T-helper 2 cell (primary cell): Measurements from ENCODE around the gene ZNF761.
A peak's percentile ranks its signal among the peaks of the same experiment; 100 is the strongest.
"Not testable (repeated sequence)": the region's sequence is repeated elsewhere in the genome, so short reads cannot be mapped to it uniquely, and the experiment has no call there.

Experiments used
- DNase-seq, 5 experiments: peaks; one replicate each; pipeline versions ENCODE4 v3.0.0 to v3.0.0-alpha.2; 2012 to 2022

ZNF761 gene

DNA sequence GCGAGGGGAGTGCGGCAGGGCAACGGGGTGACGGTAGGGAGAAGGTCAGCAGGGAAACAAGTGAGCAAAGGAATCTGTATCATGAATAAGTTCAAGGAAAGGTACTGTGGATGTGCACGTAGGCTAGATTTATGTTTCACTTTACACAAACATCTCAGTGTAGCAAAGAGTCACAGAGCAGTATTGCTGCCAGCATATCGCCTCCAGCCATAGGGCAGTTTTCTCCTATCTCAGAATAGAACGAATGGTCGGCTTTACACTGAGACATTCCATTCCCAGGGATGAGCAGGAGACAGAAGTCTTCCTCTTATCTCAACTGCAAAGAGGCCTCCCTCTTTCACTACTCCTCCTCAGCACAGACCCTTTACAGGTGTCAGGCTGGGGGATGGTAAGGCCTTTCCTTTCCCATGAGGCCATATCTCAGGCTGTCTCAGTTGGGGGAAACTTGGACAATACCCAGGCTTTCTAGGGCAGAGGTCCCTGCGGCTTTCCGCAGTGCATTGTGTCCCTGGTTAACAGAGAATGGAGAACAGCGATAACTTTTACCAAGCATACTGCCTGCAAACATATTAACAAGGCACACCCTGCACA lies 28.4 kb downstream of the ZNF761 start:
- not testable (repeated sequence) for DNase-seq

GRCh38 chr19:53461866-53462265 lies 30.1 kb downstream of the ZNF761 start:
- DNase-seq, result no peak

GRCh38 chr19:53462861-53463260 lies 31.1 kb downstream of the ZNF761 start:
- DNase-seq, result no peak

DNA sequence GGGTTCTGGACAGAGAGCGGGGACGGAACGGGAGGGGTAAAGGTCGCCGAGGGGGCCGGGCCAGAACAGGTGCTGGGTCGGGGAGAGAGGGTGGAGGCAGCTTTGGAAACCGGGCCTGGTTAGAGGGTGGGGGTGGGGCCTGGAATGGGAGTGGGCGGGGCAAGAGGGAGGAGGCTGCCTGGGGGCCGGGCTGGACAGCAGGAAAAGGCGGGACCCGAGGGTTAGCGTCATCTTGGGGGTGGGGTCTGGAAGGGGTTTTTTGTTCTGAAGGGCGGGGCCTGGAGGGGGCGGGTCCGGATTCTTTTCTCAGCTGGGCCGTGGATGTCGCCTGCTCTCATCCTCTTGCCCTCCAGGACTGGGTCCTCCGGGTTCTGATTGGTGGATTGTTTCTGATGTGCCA lies 31.5 kb downstream of the ZNF761 start:
- DNase-seq, result no peak

GRCh38 chr19:53466726-53467484 lies 35.1 kb downstream of the ZNF761 start:
- peak in 1 of 5 experiments; percentile 8 for DNase-seq

DNA sequence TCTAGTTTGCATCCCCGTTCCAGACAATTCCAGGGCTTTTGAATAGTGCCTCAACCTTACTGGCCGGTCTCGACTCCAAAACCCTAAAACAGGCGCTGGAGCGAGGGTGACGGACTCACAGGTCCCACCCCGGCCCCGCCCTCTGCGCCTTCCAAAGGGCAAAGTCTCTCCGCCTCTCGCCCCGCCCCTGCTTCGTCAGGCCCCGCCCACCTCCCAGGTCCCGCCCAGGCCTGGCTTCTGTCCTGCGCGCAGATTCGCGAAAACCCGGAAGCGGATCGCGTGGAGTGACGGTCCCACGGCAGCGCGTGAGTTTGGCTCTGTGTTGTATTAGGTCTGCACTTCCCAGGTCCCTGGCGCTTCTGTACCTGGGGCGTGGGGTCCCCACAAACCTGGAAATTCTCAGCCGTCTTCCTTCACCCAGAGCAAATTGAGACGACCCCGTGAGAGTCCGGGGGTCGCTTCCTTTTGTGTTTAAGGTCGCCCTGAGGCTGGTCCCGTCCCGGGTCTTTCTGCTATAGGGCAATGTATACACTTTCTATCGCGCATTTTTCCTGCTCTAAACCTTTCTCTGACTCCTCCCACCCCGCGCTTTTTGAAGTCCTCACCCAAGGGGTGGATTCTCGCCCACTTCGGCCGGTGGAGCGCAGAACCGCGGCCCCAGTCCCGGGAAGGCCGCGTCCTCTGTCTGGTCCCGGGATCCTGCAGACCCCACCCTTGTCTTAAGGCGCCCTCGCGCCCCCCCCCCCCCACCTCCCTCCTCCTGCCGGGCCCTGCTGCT lies 35.9 kb downstream of the ZNF761 start, which contains the start of gene ZNF813:
Gene ZNF813 (plus strand): TSS at position 249 of the 778 bp plus-strand sequence. CDS start 16,090 bp downstream, outside the sequence.
- peak; percentile 79 to 96 (median 93) for DNase-seq

- not testable (repeated sequence) for DNase-seq
These were observed 36.8 kb downstream of the ZNF761 start for GRCh38 chr19:53468628-53469027.

GRCh38 chr19:53471916-53472315 lies 40.1 kb downstream of the ZNF761 start:
- no peak for DNase-seq

GRCh38 chr19:53474832-53475231 lies 43.0 kb downstream of the ZNF761 start:
- DNase-seq, result not testable (repeated sequence)

DNA sequence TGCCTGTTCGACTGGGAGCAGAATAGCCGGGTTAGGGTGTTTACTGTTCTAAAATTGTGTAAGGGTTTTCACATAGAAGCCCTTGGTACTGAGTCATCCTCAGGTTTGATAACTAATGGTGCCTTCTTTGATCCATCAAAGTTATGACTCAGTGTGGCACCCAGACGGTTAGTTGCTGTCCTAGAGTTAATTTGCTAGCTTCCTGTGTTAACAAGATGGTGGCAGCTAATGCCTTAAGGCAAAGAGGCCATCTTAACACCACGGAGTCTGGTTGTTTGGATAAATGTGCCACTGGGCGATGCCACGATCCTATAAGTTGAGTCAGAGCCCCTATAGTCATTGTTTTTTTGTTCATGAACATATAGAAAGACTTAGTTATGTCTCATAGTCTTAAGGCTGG lies 43.7 kb downstream of the ZNF761 start:
- DNase-seq, result not testable (repeated sequence)

- not testable (repeated sequence) for DNase-seq
These were observed 52.0 kb downstream of the ZNF761 start for GRCh38 chr19:53483751-53484150.

DNA sequence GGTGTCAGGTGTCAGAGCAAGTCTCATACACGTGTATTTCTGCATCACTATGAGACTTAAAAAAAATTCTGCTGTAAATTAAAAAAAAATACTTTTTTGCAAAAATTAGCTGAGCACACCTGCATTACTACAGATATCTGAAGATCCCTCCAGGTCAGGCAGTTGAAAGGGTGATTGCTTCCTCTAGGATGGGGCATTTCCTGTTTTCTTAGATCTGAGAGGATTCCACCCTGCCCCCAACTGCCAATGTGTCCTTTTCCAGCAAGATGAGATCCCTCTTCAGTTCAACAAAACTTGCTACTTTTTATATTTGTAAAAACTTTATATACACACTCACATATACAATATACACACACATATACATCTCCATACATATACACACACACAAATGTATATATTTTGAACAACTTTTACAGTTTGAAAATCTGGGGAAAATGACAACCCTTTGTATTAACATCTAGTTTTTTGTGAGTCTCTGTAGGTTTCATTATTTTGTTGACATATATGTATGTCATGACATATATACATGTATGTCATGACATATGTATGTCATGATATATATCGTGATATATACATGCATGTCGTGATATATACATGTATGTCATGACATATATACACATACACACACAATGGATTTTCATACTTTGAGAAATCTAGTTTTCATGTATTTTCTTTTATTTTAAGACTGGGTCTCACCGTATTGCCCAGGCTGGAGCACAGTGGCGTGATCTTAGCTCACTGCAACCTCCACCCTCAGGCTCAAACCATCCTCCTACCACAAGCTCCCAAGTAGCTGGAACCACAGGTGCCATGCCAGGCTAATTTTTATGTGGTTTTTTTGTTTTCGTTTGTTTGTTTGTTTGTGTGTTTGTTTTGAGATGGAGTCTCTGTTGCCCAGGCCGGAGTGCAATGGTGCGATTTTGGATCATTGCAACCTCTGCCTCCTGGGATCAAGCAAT lies 53.5 kb downstream of the ZNF761 start:
- DNase-seq, result no peak

GRCh38 chr19:53492153-53492552 lies 60.4 kb downstream of the ZNF761 start:
- DNase-seq, result no peak

DNA sequence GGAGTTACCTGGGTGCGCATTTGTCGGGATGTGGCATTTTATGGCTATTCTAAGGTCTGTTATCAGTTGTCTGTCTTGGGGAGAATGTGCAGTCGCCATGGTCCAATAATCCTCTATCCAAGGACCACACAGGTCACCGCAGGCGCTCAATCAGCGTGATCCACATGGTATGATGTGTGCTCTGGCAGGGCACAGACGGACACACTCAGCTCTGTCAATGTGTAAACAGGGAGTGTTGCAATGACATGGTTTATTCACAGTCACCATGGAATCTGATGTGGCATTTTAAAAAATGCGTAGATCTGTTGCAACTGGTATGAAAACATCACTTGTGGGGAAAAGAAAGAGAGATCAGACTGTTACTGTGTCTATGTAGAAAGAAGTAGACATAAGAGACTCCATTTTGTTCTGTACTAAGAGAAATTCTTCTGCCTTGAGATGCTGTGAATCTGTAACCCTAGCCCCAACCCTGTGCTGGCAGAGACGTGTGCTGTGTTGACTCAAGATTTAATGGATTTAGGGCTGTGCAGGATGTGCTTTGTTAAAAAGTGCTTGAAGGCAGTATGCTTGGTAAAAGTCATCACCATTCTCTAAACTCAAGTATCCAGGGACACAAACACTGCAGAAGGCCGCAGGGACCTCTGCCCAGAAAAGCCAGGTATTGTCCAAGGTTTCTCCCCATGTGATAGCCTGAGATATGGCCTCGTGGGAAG lies 65.7 kb downstream of the ZNF761 start:
- not testable (repeated sequence) for DNase-seq

- DNase-seq, result not testable (repeated sequence)
These were observed 66.2 kb downstream of the ZNF761 start for GRCh38 chr19:53498024-53498395.

- DNase-seq, result not testable (repeated sequence)
These were observed 71.4 kb downstream of the ZNF761 start for GRCh38 chr19:53503151-53503550.

DNA sequence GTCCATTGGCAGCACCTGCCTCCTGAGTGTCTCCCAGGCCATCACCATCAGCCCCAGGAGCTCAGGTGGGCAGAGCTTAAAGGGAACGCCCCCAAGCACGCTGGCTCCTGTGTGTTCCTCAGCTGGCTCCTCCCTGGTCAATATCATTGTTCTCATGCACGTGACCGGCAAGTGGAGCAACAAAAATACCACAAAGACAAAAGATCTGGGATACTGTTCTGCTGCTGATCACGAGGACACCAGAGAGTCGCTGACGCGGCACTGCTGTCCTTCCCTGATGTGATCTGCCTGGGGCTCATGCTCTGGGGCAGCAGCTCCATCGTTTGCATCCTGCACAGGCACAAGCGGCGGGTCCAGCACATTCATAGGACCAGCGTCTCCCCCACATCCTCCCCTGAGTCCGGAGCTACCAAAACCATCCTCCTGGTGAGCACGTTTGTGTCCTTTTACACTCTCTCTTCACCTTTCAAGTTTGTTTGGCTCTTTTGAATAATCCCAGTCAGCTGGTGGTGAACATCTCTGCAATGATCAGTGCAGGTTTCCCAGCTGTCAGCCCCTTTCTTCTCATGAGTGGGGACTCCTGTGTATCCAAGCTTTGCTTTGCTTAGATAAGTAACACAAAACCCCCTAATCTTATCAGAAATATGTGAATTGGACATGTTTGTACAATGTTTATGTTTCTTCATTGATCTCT lies 72.0 kb downstream of the ZNF761 start:
- DNase-seq, result not testable (repeated sequence)

- DNase-seq, result not testable (repeated sequence)
These were observed 72.5 kb downstream of the ZNF761 start for GRCh38 chr19:53504365-53504703.

GRCh38 chr19:53504885-53505284 lies 73.1 kb downstream of the ZNF761 start:
- no peak for DNase-seq

DNA sequence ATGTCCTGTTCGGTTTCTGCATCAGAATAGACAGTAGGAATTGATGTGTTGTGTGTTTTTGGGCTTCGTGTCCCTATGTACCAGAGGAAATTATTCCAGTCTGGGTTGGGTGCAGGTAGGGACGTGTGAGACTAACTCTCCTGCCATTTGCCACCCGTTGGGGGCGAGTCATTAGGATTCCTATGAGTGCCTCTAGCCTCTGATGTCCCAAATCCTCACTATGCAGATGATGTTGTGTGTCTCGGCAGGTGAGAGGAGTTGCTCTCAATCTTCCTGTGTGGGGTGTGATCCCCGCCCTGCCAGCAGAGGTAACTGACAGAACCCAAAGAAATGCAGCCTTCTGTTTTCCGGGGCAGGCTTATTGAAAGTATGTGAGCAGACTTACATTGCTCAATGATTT lies 74.9 kb downstream of the ZNF761 start:
- no peak for DNase-seq
